CD14-positive monocyte (primary cell): ENCODE results near the gene GABRG3. TPM values are rescaled to one million over a fixed set of nuclear protein-coding genes. Genes with fewer than 3 reads are reported as not detected.

Source experiments
- DNase-seq, 3 donors: peaks; one replicate each; pipeline ENCODE4 v3.0.0-alpha.2; 2011 to 2022
- H2AFZ ChIP-seq: 2 replicates; pipeline ENCODE4 v1.6.0; 2012; ENCODE audit warnings: mild to moderate bottlenecking, low read depth, low read length, inconsistent platforms; ENCODE audit not compliant: insufficient read depth, poor library complexity, severe bottlenecking
- H3K27ac ChIP-seq, 2 donors: 1 replicate in 1 of 2; 2 replicates in 1 of 2; pipeline ENCODE4 v1.5.1; 2012 to 2013; ENCODE audit warnings: low read length in 2 of 2, control low read depth in 1 of 2, inconsistent platforms in 1 of 2, low read depth in 1 of 2, mild to moderate bottlenecking in 1 of 2
- H3K27me3 ChIP-seq, 2 donors: one replicate each; pipeline versions ENCODE4 v1.6.0 to v1.6.1; 2011 to 2013; ENCODE audit warnings: low read length in 2 of 2; ENCODE audit not compliant: control insufficient read depth in 2 of 2, insufficient read depth in 2 of 2
- H3K36me3 ChIP-seq, 2 donors: replicated peaks in 1 of 2; 1 replicate in 1 of 2; 2 replicates in 1 of 2; pipeline versions ENCODE4 v1.5.1 to v1.6.1; 2012 to 2013; ENCODE audit warnings: low read length in 2 of 2, control low read depth in 1 of 2, inconsistent platforms in 1 of 2, mild to moderate bottlenecking in 1 of 2; ENCODE audit not compliant: insufficient read depth in 2 of 2, control insufficient read depth in 1 of 2
- H3K4me1 ChIP-seq, 2 donors: 1 replicate in 1 of 2; 2 replicates in 1 of 2; pipeline versions ENCODE4 v1.5.1 to v1.6.1; 2012 to 2013; ENCODE audit warnings: low read length in 2 of 2, control low read depth in 1 of 2, inconsistent platforms in 1 of 2, mild to moderate bottlenecking in 1 of 2, moderate library complexity in 1 of 2; ENCODE audit not compliant: insufficient read depth in 2 of 2, control insufficient read depth in 1 of 2
- H3K4me2 ChIP-seq: replicated peaks from 2 replicates; pipeline ENCODE3; 2012; ENCODE audit warnings: low read length, moderate library complexity, mild to moderate bottlenecking; ENCODE audit not compliant: poor library complexity, severe bottlenecking; ENCODE audit errors: extremely low read depth
- H3K4me3 ChIP-seq, 3 experiments: fragments of 200-600 bp in 1 of 3; sonication (generic) in 1 of 3; replicated peaks in 1 of 3; 1 replicate in 2 of 3; 2 replicates in 1 of 3; pipeline ENCODE4 v1.5.1; 2011 to 2013; ENCODE audit warnings: low read length in 3 of 3, mild to moderate bottlenecking in 3 of 3, control low read depth in 2 of 3, low read depth in 2 of 3, inconsistent platforms in 1 of 3, moderate library complexity in 1 of 3
- H3K79me2 ChIP-seq: 2 replicates; pipeline ENCODE4 v1.6.0; 2012; ENCODE audit warnings: mild to moderate bottlenecking, control low read depth, inconsistent platforms, low read length, moderate library complexity; ENCODE audit not compliant: insufficient read depth
- H3K9ac ChIP-seq: 2 replicates; pipeline ENCODE4 v1.6.0; 2017; ENCODE audit warnings: low read length, mild to moderate bottlenecking; ENCODE audit not compliant: insufficient read depth, poor library complexity, severe bottlenecking
- H3K9me3 ChIP-seq, 2 donors: replicated peaks in 1 of 2; 1 replicate in 1 of 2; 2 replicates in 1 of 2; pipeline versions ENCODE4 v1.5.1 to v1.6.1; 2012 to 2013; ENCODE audit warnings: low read length in 2 of 2, control low read depth in 1 of 2; ENCODE audit not compliant: control insufficient read depth in 1 of 2, insufficient read depth in 1 of 2
- H4K20me1 ChIP-seq: 2 replicates; pipeline ENCODE4 v1.6.0; 2012; ENCODE audit warnings: mild to moderate bottlenecking, low read length, control low read depth, moderate library complexity; ENCODE audit not compliant: insufficient read depth
- H3K27ac Mint-ChIP-seq, 7 donors: one replicate each; pipeline ENCODE4 v1.8.0; 2020; ENCODE audit warnings: mild to moderate bottlenecking in 7 of 7, mixed read lengths in 7 of 7, moderate library complexity in 6 of 7, inconsistent platforms in 2 of 7
- H3K27me3 Mint-ChIP-seq, 3 donors: one replicate each; pipeline ENCODE4 v1.8.0; 2021 to 2022; ENCODE audit warnings: low read depth in 3 of 3, mild to moderate bottlenecking in 3 of 3, mixed read lengths in 3 of 3, moderate library complexity in 3 of 3, inconsistent platforms in 1 of 3
- H3K36me3 Mint-ChIP-seq, 2 donors: one replicate each; pipeline ENCODE4 v1.8.0; 2020; ENCODE audit warnings: mixed read lengths in 2 of 2, inconsistent platforms in 1 of 2, mild to moderate bottlenecking in 1 of 2
- H3K4me1 Mint-ChIP-seq: one replicate; pipeline ENCODE4 v1.8.0; 2020; ENCODE audit warnings: mild to moderate bottlenecking, mixed read lengths
- H3K4me3 Mint-ChIP-seq, 2 donors: one replicate each; pipeline ENCODE4 v1.8.0; 2020; ENCODE audit warnings: mild to moderate bottlenecking in 2 of 2, mixed read lengths in 2 of 2, moderate library complexity in 1 of 2
- H3K9me3 Mint-ChIP-seq, 7 donors: one replicate each; pipeline ENCODE4 v1.8.0; 2020 to 2022; ENCODE audit warnings: mixed read lengths in 7 of 7, mild to moderate bottlenecking in 6 of 7, moderate library complexity in 6 of 7, inconsistent platforms in 2 of 7
- CTCF ChIP-seq: fragments of 200-600 bp; IDR thresholded peaks from one replicate; pipeline ENCODE4 v1.8.0; 2022; ENCODE audit warnings: antibody characterized with exemption, mild to moderate bottlenecking
- WGBS: methylation state at CpG from one replicate; pipeline ENCODE4 v1.1.5; 2013; ENCODE audit warnings: missing lambda C conversion rate; ENCODE audit not compliant: insufficient coverage; 5-methylcytosine and 5-hydroxymethylcytosine counted together
- intact Hi-C, 2 donors: fragments of 100-400 bp; cut with micrococcal nuclease; formaldehyde crosslinking; loops; one replicate each; pipeline versions ENCODE4 v1.15.0 to v1.15.1; 2023
- polyA plus RNA-seq, 3 donors: library from polyadenylated mRNA; depleted of rRNA in 1 of 3; unstranded in 2 of 3; stranded (reverse) in 1 of 3; fragments of 300-500 nt in 2 of 3; fragments of >200 nt in 1 of 3; fragmentation: Illumina TruSeq in 2 of 3; gene quantifications; 1 replicate in 2 of 3; 2 replicates in 1 of 3; pipeline ENCODE4 v1.2.3, GENCODE V29; 2012 to 2021

Gene GABRG3
- polyA plus RNA-seq, 3 donors, result not detected

- H3K4me1 ChIP-seq, result no peaks in the 10 kb centered on the region
- no peak overlapping the region for H3K4me3 Mint-ChIP-seq
- DNase-seq, result no peak
- H3K27ac Mint-ChIP-seq, result no peak overlapping the region
- peaks cover 0 to 18% (median 5%) of the 10 kb centered on the region in 7 donors for H3K9me3 Mint-ChIP-seq
- no peak for TF ChIP-seq CTCF
- no peaks in the 10 kb centered on the region for H4K20me1 ChIP-seq
- no peaks in the 10 kb centered on the region for H3K27me3 Mint-ChIP-seq
- H2AFZ ChIP-seq, result no peak overlapping the region
- no peak overlapping the region for H3K9ac ChIP-seq
- WGBS, result no CpG with 5 or more reads among the region's 3 CpGs
- H3K79me2 ChIP-seq, result no peaks in the 10 kb centered on the region
- no peak overlapping the region for H3K4me2 ChIP-seq
- H3K4me3 ChIP-seq, result no peak overlapping the region
- H3K36me3 Mint-ChIP-seq, result no peaks in the 10 kb centered on the region
- intact Hi-C loops, result no loop called here
- H3K9me3 ChIP-seq, result peaks cover 12 to 16% of the 10 kb centered on the region in 2 donors
- H3K27me3 ChIP-seq, result no peaks in the 10 kb centered on the region
- H3K36me3 ChIP-seq, result no peaks in the 10 kb centered on the region
- no peaks in the 10 kb centered on the region for H3K4me1 Mint-ChIP-seq
- H3K27ac ChIP-seq, result no peak overlapping the region
Measured at GRCh38 chr15:27292641-27293040, 321.7 kb downstream of the GABRG3 start.

GRCh38 chr15:27293607-27294006 is 322.6 kb downstream of the GABRG3 start:
- no CpG with 5 or more reads among the region's 1 CpG for WGBS
- Histone ChIP-seq H3K9ac (no peak overlapping the region), H3K4me2 (no peak overlapping the region), H4K20me1 (no peaks in the 10 kb centered on the region), H3K27ac (no peak overlapping the region), H3K4me3 (no peak overlapping the region), H3K79me2 (no peaks in the 10 kb centered on the region), H2AFZ (no peak overlapping the region), H3K27me3 (no peaks in the 10 kb centered on the region), H3K36me3 (no peaks in the 10 kb centered on the region), H3K4me1 (no peaks in the 10 kb centered on the region), H3K9me3 (peaks cover 12 to 20% of the 10 kb centered on the region in 2 donors)
- H3K4me3 Mint-ChIP-seq, result no peak overlapping the region
- DNase-seq, result no peak
- H3K27me3 Mint-ChIP-seq, result no peaks in the 10 kb centered on the region
- no peak overlapping the region for H3K27ac Mint-ChIP-seq
- H3K4me1 Mint-ChIP-seq, result no peaks in the 10 kb centered on the region
- H3K36me3 Mint-ChIP-seq, result no peaks in the 10 kb centered on the region
- TF ChIP-seq CTCF, result no peak
- peaks cover 0 to 18% (median 5%) of the 10 kb centered on the region in 7 donors for H3K9me3 Mint-ChIP-seq
- intact Hi-C loops, result no loop called here
